Trophoblast cell (in vitro differentiated cells and primary cell): ENCODE measurements around the gene USP48.
A peak's percentile ranks its signal among the peaks of the same experiment; 100 is the strongest.

Experiments used
- DNase-seq, 2 donors: peaks; one replicate each; pipeline ENCODE4 v3.0.0-alpha.2; 2016
- H2AFZ ChIP-seq: 2 replicates; pipeline ENCODE4 v1.6.1; 2013; ENCODE audit warnings: low read length, moderate library complexity, mild to moderate bottlenecking; ENCODE audit not compliant: insufficient read depth, poor library complexity
- H2AK5ac ChIP-seq: 2 replicates; pipeline ENCODE4 v1.6.1; 2013; ENCODE audit warnings: mild to moderate bottlenecking, low read length
- H2BK120ac ChIP-seq: 2 replicates; pipeline ENCODE4 v1.6.1; 2013; ENCODE audit warnings: low read length, mild to moderate bottlenecking, moderate library complexity; ENCODE audit not compliant: insufficient read depth, poor library complexity
- H2BK12ac ChIP-seq: 2 replicates; pipeline ENCODE4 v1.6.1; 2013; ENCODE audit warnings: mild to moderate bottlenecking, low read length, moderate library complexity
- H2BK5ac ChIP-seq: 2 replicates; pipeline ENCODE4 v1.6.1; 2013; ENCODE audit warnings: low read length, low read depth, moderate library complexity, mild to moderate bottlenecking; ENCODE audit not compliant: poor library complexity
- H3K14ac ChIP-seq: 2 replicates; pipeline ENCODE4 v1.6.1; 2013; ENCODE audit warnings: mild to moderate bottlenecking, low read length
- H3K18ac ChIP-seq: 2 replicates; pipeline ENCODE4 v1.6.1; 2013; ENCODE audit warnings: mild to moderate bottlenecking, low read length
- H3K23ac ChIP-seq: 2 replicates; pipeline ENCODE4 v1.6.1; 2013; ENCODE audit warnings: low read length
- H3K27ac ChIP-seq: 2 replicates; pipeline ENCODE4 v1.5.1; 2013; ENCODE audit warnings: low read depth, mild to moderate bottlenecking, inconsistent platforms, low read length, moderate library complexity
- H3K27me3 ChIP-seq: 2 replicates; pipeline ENCODE4 v1.6.1; 2013; ENCODE audit warnings: inconsistent platforms, mild to moderate bottlenecking, low read length, moderate library complexity; ENCODE audit not compliant: insufficient read depth
- H3K36me3 ChIP-seq, 2 experiments: 1 replicate in 1 of 2; 2 replicates in 1 of 2; pipeline ENCODE4 v1.6.1; 2013; ENCODE audit warnings: low read length in 2 of 2, mild to moderate bottlenecking in 2 of 2, moderate library complexity in 1 of 2; ENCODE audit not compliant: insufficient read depth in 2 of 2, control insufficient read depth in 1 of 2
- H3K4ac ChIP-seq: 2 replicates; pipeline ENCODE4 v1.6.1; 2013; ENCODE audit warnings: low read depth, mild to moderate bottlenecking, low read length, moderate library complexity
- H3K4me1 ChIP-seq, 2 experiments: 1 replicate in 1 of 2; 2 replicates in 1 of 2; pipeline ENCODE4 v1.6.1; 2013; ENCODE audit warnings: low read length in 2 of 2, mild to moderate bottlenecking in 2 of 2, moderate library complexity in 1 of 2; ENCODE audit not compliant: insufficient read depth in 2 of 2, control insufficient read depth in 1 of 2
- H3K4me2 ChIP-seq: 2 replicates; pipeline ENCODE4 v1.6.1; 2013; ENCODE audit warnings: inconsistent platforms, mild to moderate bottlenecking, low read length, moderate library complexity
- H3K4me3 ChIP-seq: 2 replicates; pipeline ENCODE4 v1.5.1; 2013; ENCODE audit warnings: mild to moderate bottlenecking, low read depth, low read length, inconsistent platforms
- H3K79me1 ChIP-seq: one replicate; pipeline ENCODE4 v1.6.1; 2013; ENCODE audit warnings: low read length
- H3K79me2 ChIP-seq: 2 replicates; pipeline ENCODE4 v1.6.1; 2013; ENCODE audit warnings: low read length, mild to moderate bottlenecking; ENCODE audit not compliant: control insufficient read depth, insufficient read depth, poor library complexity
- H3K9ac ChIP-seq: 2 replicates; pipeline ENCODE4 v1.6.1; 2013; ENCODE audit warnings: mild to moderate bottlenecking, low read length
- H3K9me3 ChIP-seq: 2 replicates; pipeline ENCODE4 v1.6.1; 2013; ENCODE audit warnings: low read depth, mild to moderate bottlenecking, control low read depth, inconsistent platforms, low read length; ENCODE audit not compliant: insufficient read depth
- H4K12ac ChIP-seq: 2 replicates; pipeline ENCODE4 v1.6.1; 2013; ENCODE audit warnings: low read depth, mild to moderate bottlenecking, low read length, moderate library complexity
- H4K8ac ChIP-seq: 2 replicates; pipeline ENCODE4 v1.6.1; 2013; ENCODE audit warnings: low read depth, mild to moderate bottlenecking, low read length, moderate library complexity
- H4K91ac ChIP-seq: one replicate; pipeline ENCODE4 v1.6.1; 2013; ENCODE audit warnings: low read depth, mild to moderate bottlenecking, low read length, moderate library complexity
- WGBS: extraction: QIAGEN DNeasy Blood & Tissue Kit; methylation state at CpG from one replicate; pipeline ENCODE4 v1.1.7; 2013; ENCODE audit warnings: missing lambda C conversion rate; ENCODE audit not compliant: insufficient read length, insufficient coverage; ENCODE audit errors: extremely low coverage; 5-methylcytosine and 5-hydroxymethylcytosine counted together

Gene USP48

GRCh38 chr1:21775985-21776562 lies 6.9 kb downstream of the USP48 start:
- no peak overlapping the region for H3K9ac ChIP-seq
- H2BK5ac ChIP-seq: no peak overlapping the region
- no peaks in the 10 kb centered on the region for H3K9me3 ChIP-seq
- no peak for DNase-seq
- no peak overlapping the region for H4K8ac ChIP-seq
- H3K79me2 ChIP-seq: peaks cover 11% of the 10 kb centered on the region
- H2BK120ac ChIP-seq: no peak overlapping the region
- no peak overlapping the region for H4K12ac ChIP-seq
- no peak overlapping the region for H3K4me2 ChIP-seq
- no peaks in the 10 kb centered on the region for H3K4me1 ChIP-seq
- no peak overlapping the region for H3K27ac ChIP-seq
- no peak overlapping the region for H3K23ac ChIP-seq
- no peak overlapping the region for H2AK5ac ChIP-seq
- no peak overlapping the region for H3K14ac ChIP-seq
- H3K18ac ChIP-seq: no peak overlapping the region
- no peaks in the 10 kb centered on the region for H3K79me1 ChIP-seq
- no peak overlapping the region for H2AFZ ChIP-seq
- H3K4ac ChIP-seq: no peak overlapping the region
- no peak overlapping the region for H4K91ac ChIP-seq
- no peak overlapping the region for H2BK12ac ChIP-seq
- H3K4me3 ChIP-seq: no peak overlapping the region
- H3K27me3 ChIP-seq: no peaks in the 10 kb centered on the region
- H3K36me3 ChIP-seq: peaks cover 0 to 3% of the 10 kb centered on the region in 2 experiments

- Histone ChIP-seq H3K36me3 (peaks cover 0 to 3% of the 10 kb centered on the region in 2 experiments), H2BK120ac (no peak overlapping the region)
Measured at GRCh38 chr1:21775550-21775914, 7.4 kb downstream of the USP48 start.

GRCh38 chr1:21774835-21775549 lies 8.0 kb downstream of the USP48 start:
- no peak overlapping the region for H3K27ac ChIP-seq
- H3K4me3 ChIP-seq: no peak overlapping the region
- H4K91ac ChIP-seq: no peak overlapping the region
- no peak overlapping the region for H3K14ac ChIP-seq
- no peak overlapping the region for H3K23ac ChIP-seq
- H3K79me1 ChIP-seq: no peaks in the 10 kb centered on the region
- no peak overlapping the region for H3K18ac ChIP-seq
- DNase-seq: no peak
- no peak overlapping the region for H3K9ac ChIP-seq
- H3K9me3 ChIP-seq: no peaks in the 10 kb centered on the region
- H3K4me2 ChIP-seq: no peak overlapping the region
- peak overlapping the region; percentile 65 for H3K4ac ChIP-seq
- peaks cover 16% of the 10 kb centered on the region for H3K79me2 ChIP-seq
- H3K27me3 ChIP-seq: no peaks in the 10 kb centered on the region
- H2BK12ac ChIP-seq: no peak overlapping the region
- no peak overlapping the region for H4K8ac ChIP-seq
- H4K12ac ChIP-seq: no peak overlapping the region
- H3K4me1 ChIP-seq: no peaks in the 10 kb centered on the region
- no peak overlapping the region for H2AK5ac ChIP-seq
- no CpG with 5 or more reads among the region's 15 CpGs for WGBS
- H2BK120ac ChIP-seq: no peak overlapping the region
- H2AFZ ChIP-seq: no peak overlapping the region
- H3K36me3 ChIP-seq: peaks cover 0 to 3% of the 10 kb centered on the region in 2 experiments
- H2BK5ac ChIP-seq: no peak overlapping the region

More at GRCh38 chr1:21775550-21775914, 7.4 kb downstream of the USP48 start:
- WGBS: no CpG with 5 or more reads among the region's 2 CpGs
- Histone ChIP-seq H3K4ac (peak overlapping the region; percentile 65), H3K4me3 (no peak overlapping the region), H2BK5ac (no peak overlapping the region), H3K18ac (no peak overlapping the region), H4K12ac (no peak overlapping the region), H3K27me3 (no peaks in the 10 kb centered on the region), H2BK12ac (no peak overlapping the region), H3K79me2 (peaks cover 15% of the 10 kb centered on the region), H2AFZ (no peak overlapping the region), H3K27ac (no peak overlapping the region), H3K4me2 (no peak overlapping the region), H4K8ac (no peak overlapping the region), H3K14ac (no peak overlapping the region), H2AK5ac (no peak overlapping the region), H3K4me1 (no peaks in the 10 kb centered on the region), H4K91ac (no peak overlapping the region), H3K79me1 (no peaks in the 10 kb centered on the region), H3K9me3 (no peaks in the 10 kb centered on the region), H3K9ac (no peak overlapping the region), H3K23ac (no peak overlapping the region)
- no peak for DNase-seq

- H3K36me3 ChIP-seq: peaks cover 0 to 3% of the 10 kb centered on the region in 2 experiments
- H2AK5ac ChIP-seq: no peak overlapping the region
- H3K9ac ChIP-seq: no peak overlapping the region
- no peak overlapping the region for H3K27ac ChIP-seq
- H4K12ac ChIP-seq: no peak overlapping the region
- no peak for DNase-seq
- H3K9me3 ChIP-seq: no peaks in the 10 kb centered on the region
- H2BK12ac ChIP-seq: no peak overlapping the region
- no peak overlapping the region for H4K8ac ChIP-seq
- no peak overlapping the region for H3K4me3 ChIP-seq
- no peak overlapping the region for H2BK5ac ChIP-seq
- H3K4me1 ChIP-seq: no peaks in the 10 kb centered on the region
- H3K18ac ChIP-seq: no peak overlapping the region
- no peaks in the 10 kb centered on the region for H3K79me1 ChIP-seq
- H3K4ac ChIP-seq: peak overlapping the region; percentile 76
- H2BK120ac ChIP-seq: no peak overlapping the region
- H3K14ac ChIP-seq: no peak overlapping the region
- H3K27me3 ChIP-seq: no peaks in the 10 kb centered on the region
- peaks cover 15% of the 10 kb centered on the region for H3K79me2 ChIP-seq
- H3K23ac ChIP-seq: no peak overlapping the region
- WGBS: no CpG with 5 or more reads among the region's 3 CpGs
- H4K91ac ChIP-seq: no peak overlapping the region
- no peak overlapping the region for H3K4me2 ChIP-seq
- H2AFZ ChIP-seq: no peak overlapping the region
Measured at GRCh38 chr1:21773585-21773984, 9.4 kb downstream of the USP48 start.
